Neural progenitor cell (in vitro differentiated cells): Measurements from ENCODE around the gene STPG4. TPM values are rescaled to one million over a fixed set of nuclear protein-coding genes. Genes with fewer than 3 reads are reported as not detected.
"Not testable (repeated sequence)": the region's sequence is repeated elsewhere in the genome, so short reads cannot be mapped to it uniquely, and the experiment has no call there.

ENCODE experiments used
- DNase-seq: peaks from one replicate; pipeline ENCODE4 v3.0.0-alpha.2; 2016; ENCODE audit warnings: low spot score
- H2AFZ ChIP-seq: fragments of 200-600 bp; sonication (generic); replicated peaks from 2 replicates; pipeline ENCODE4 v1.6.1; 2016; ENCODE audit warnings: antibody characterized with exemption
- H3F3A ChIP-seq: fragments of 200-600 bp; sonication (generic); 2 replicates; pipeline ENCODE4 v1.6.1; 2016; ENCODE audit warnings: antibody characterized with exemption, low read depth
- H3K27ac ChIP-seq: fragments of 200-600 bp; sonication (generic); 2 replicates; pipeline ENCODE4 v1.5.1; 2016; ENCODE audit warnings: mild to moderate bottlenecking
- H3K27me3 ChIP-seq: fragments of 200-600 bp; sonication (generic); 2 replicates; pipeline ENCODE4 v1.6.1; 2016; ENCODE audit warnings: mild to moderate bottlenecking, moderate library complexity
- H3K36me3 ChIP-seq: fragments of 200-600 bp; sonication (generic); 2 replicates; pipeline ENCODE4 v1.5.1; 2016
- H3K4me1 ChIP-seq: fragments of 200-600 bp; sonication (generic); 2 replicates; pipeline ENCODE4 v1.6.1; 2016; ENCODE audit warnings: mixed run types
- H3K4me2 ChIP-seq: fragments of 200-600 bp; sonication (generic); 2 replicates; pipeline ENCODE4 v1.6.1; 2016
- H3K4me3 ChIP-seq: fragments of 200-600 bp; sonication (generic); 2 replicates; pipeline ENCODE4 v1.5.1; 2016
- H3K79me2 ChIP-seq: fragments of 200-600 bp; sonication (generic); 2 replicates; pipeline ENCODE4 v1.6.1; 2016; ENCODE audit warnings: low read depth
- H3K9ac ChIP-seq: fragments of 200-600 bp; sonication (generic); 2 replicates; pipeline ENCODE4 v1.6.1; 2016
- H3K9me3 ChIP-seq: fragments of 200-600 bp; sonication (generic); 2 replicates; pipeline ENCODE4 v1.5.1; 2016; ENCODE audit warnings: low read depth
- H4K20me1 ChIP-seq: fragments of 200-600 bp; sonication (generic); 2 replicates; pipeline ENCODE4 v1.6.1; 2016; ENCODE audit warnings: low read depth
- H3K27ac Mint-ChIP-seq: 3 replicates; pipeline ENCODE4 v1.8.0; 2021; ENCODE audit warnings: mixed read lengths
- H3K27me3 Mint-ChIP-seq: 2 replicates; pipeline ENCODE4 v1.8.0; 2022; ENCODE audit warnings: low read depth, mild to moderate bottlenecking, inconsistent platforms, moderate library complexity, mixed read lengths; ENCODE audit not compliant: insufficient read depth
- H3K36me3 Mint-ChIP-seq: 3 replicates; pipeline ENCODE4 v1.8.0; 2021; ENCODE audit warnings: mixed read lengths
- H3K4me1 Mint-ChIP-seq: 3 replicates; pipeline ENCODE4 v1.8.0; 2021; ENCODE audit warnings: mixed read lengths
- H3K4me3 Mint-ChIP-seq: 3 replicates; pipeline ENCODE4 v1.8.0; 2021; ENCODE audit warnings: mild to moderate bottlenecking, moderate library complexity, mixed read lengths
- H3K9me3 Mint-ChIP-seq: 3 replicates; pipeline ENCODE4 v1.8.0; 2020; ENCODE audit warnings: mixed read lengths
- EZH2 ChIP-seq: fragments of 200-600 bp; sonication (generic); IDR thresholded peaks from 2 replicates; pipeline ENCODE4 v1.6.1; 2017; ENCODE audit warnings: antibody characterized with exemption, mild to moderate bottlenecking, moderate library complexity
- EZH2phosphoT487 ChIP-seq: fragments of 200-600 bp; sonication (generic); IDR thresholded peaks from 2 replicates; pipeline ENCODE4 v1.6.1; 2017; ENCODE audit warnings: antibody characterized with exemption
- total RNA-seq: library from RNA; depleted of rRNA; stranded (reverse); fragments of >200 nt; gene quantifications from 2 replicates; pipeline ENCODE4 v1.2.3, GENCODE V29; 2015; ENCODE audit warnings: low replicate concordance
- TF ChIP-seq, protein P1 (sequence below): fragments of 200-600 bp; sonication (generic); IDR thresholded peaks from 2 replicates; pipeline ENCODE4 v1.5.1; 2017; ENCODE audit warnings: antibody characterized with exemption, mild to moderate bottlenecking

The STPG4 gene
- total RNA-seq, 1 donor from 2014 or later = not detected

DNA sequence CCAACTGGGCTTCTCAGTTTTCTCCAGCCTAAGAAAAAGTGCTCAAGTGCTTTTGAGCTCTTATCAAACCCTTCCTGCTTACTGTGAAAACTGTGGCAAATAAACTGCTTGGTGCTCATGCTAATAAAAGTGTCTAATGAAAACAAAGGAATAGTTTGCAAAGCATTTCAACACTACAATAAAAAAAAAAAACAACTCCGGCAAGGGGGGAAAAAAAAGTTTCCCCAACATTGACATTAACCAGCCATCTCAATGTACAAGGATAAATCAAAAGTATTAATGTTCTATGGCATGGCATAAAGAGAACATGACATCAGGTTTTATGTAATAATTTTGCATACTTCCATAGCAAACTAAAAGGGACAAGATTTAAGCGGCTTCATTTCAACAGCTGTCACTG, 14.7 kb upstream of the STPG4 start:
- no peaks in the 10 kb centered on the region for H3K9me3 Mint-ChIP-seq
- Histone ChIP-seq H3K9ac (no peak overlapping the region), H3K36me3 (peaks cover 11% of the 10 kb centered on the region), H3K27me3 (no peaks in the 10 kb centered on the region), H4K20me1 (peaks cover 99% of the 10 kb centered on the region), H2AFZ (no peak overlapping the region), H3K9me3 (no peaks in the 10 kb centered on the region), H3F3A (peaks cover 36% of the 10 kb centered on the region), H3K4me3 (no peak overlapping the region), H3K4me1 (peaks cover 28% of the 10 kb centered on the region), H3K79me2 (peaks cover 100% of the 10 kb centered on the region), H3K4me2 (no peak overlapping the region), H3K27ac (no peak overlapping the region)
- H3K4me1 Mint-ChIP-seq = peaks cover 48% of the 10 kb centered on the region
- DNase-seq = no peak
- no peaks in the 10 kb centered on the region for H3K27me3 Mint-ChIP-seq
- H3K4me3 Mint-ChIP-seq = no peak overlapping the region
- peaks cover 26% of the 10 kb centered on the region for H3K36me3 Mint-ChIP-seq
- H3K27ac Mint-ChIP-seq = no peak overlapping the region
- TF ChIP-seq EZH2phosphoT487 (no peak), EZH2 (no peak)
- TF ChIP-seq, protein P1, sequence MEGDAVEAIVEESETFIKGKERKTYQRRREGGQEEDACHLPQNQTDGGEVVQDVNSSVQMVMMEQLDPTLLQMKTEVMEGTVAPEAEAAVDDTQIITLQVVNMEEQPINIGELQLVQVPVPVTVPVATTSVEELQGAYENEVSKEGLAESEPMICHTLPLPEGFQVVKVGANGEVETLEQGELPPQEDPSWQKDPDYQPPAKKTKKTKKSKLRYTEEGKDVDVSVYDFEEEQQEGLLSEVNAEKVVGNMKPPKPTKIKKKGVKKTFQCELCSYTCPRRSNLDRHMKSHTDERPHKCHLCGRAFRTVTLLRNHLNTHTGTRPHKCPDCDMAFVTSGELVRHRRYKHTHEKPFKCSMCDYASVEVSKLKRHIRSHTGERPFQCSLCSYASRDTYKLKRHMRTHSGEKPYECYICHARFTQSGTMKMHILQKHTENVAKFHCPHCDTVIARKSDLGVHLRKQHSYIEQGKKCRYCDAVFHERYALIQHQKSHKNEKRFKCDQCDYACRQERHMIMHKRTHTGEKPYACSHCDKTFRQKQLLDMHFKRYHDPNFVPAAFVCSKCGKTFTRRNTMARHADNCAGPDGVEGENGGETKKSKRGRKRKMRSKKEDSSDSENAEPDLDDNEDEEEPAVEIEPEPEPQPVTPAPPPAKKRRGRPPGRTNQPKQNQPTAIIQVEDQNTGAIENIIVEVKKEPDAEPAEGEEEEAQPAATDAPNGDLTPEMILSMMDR = no peak

DNA sequence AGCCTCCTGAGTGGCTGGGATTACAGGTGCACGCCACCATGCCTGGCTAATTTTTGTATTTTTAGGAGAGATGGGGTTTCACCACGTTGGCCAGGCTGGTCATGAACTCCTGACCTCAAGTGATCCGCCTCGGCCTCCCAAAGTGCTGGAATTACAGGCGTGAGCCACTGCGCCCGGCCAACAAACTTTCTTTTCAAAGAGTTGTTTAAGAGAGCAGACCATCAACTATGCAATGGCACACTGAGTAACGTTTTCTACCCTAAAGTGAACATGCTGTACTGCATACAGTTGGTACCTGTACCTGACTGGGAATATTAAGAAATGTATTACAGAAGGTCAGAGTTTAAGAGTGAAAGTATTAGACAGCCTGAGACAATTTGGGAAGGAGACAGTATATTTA, 13.8 kb upstream of the STPG4 start:
- H3K9ac ChIP-seq, H3K27me3 Mint-ChIP-seq, DNase-seq, H3K9me3 ChIP-seq, H3K4me3 Mint-ChIP-seq, H3K4me2 ChIP-seq, H3K4me3 ChIP-seq, H2AFZ ChIP-seq, H3K27ac ChIP-seq, H3K9me3 Mint-ChIP-seq, H3K27ac Mint-ChIP-seq, H3K27me3 ChIP-seq: not testable (repeated sequence)
- Histone ChIP-seq H3K36me3 (peaks cover 11% of the 10 kb centered on the region), H4K20me1 (peaks cover 96% of the 10 kb centered on the region), H3K79me2 (peaks cover 98% of the 10 kb centered on the region), H3K4me1 (peaks cover 20% of the 10 kb centered on the region), H3F3A (peaks cover 37% of the 10 kb centered on the region)
- Mint-ChIP-seq H3K4me1 (peaks cover 43% of the 10 kb centered on the region), H3K36me3 (peaks cover 28% of the 10 kb centered on the region)

DNA sequence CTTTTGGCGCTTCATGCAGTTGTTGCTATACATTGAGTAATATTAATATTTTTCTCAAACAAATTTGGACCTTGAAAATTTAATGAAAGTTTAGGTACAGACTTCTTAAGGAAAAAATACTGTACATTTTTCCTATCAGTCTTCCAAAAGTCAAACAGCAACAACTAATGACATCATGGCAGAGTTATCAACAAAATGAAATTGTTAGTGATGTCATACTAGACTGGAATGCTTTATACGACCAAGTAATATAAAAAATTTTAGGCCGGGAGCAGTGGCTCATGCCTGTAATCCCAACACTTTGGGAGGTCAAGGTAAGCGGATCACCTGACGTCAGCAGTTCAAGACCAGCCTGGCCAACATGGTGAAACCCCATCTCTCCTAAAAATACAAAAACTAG, 12.0 kb upstream of the STPG4 start:
- Histone ChIP-seq H4K20me1 (peaks cover 96% of the 10 kb centered on the region), H3K4me1 (peaks cover 4% of the 10 kb centered on the region), H3K27me3 (no peaks in the 10 kb centered on the region), H3K79me2 (peaks cover 98% of the 10 kb centered on the region), H3K9me3 (no peaks in the 10 kb centered on the region), H2AFZ (no peak overlapping the region), H3K4me3 (no peak overlapping the region), H3K9ac (no peak overlapping the region), H3K27ac (no peak overlapping the region), H3K4me2 (no peak overlapping the region), H3K36me3 (peaks cover 20% of the 10 kb centered on the region), H3F3A (peaks cover 53% of the 10 kb centered on the region)
- Mint-ChIP-seq H3K36me3 (peaks cover 39% of the 10 kb centered on the region), H3K4me3 (no peak overlapping the region), H3K9me3 (no peaks in the 10 kb centered on the region), H3K27me3 (no peaks in the 10 kb centered on the region), H3K27ac (no peak overlapping the region), H3K4me1 (peaks cover 29% of the 10 kb centered on the region)
- TF ChIP-seq, protein P1 = no peak
- TF ChIP-seq EZH2phosphoT487 (no peak), EZH2 (no peak)
- DNase-seq = no peak

DNA sequence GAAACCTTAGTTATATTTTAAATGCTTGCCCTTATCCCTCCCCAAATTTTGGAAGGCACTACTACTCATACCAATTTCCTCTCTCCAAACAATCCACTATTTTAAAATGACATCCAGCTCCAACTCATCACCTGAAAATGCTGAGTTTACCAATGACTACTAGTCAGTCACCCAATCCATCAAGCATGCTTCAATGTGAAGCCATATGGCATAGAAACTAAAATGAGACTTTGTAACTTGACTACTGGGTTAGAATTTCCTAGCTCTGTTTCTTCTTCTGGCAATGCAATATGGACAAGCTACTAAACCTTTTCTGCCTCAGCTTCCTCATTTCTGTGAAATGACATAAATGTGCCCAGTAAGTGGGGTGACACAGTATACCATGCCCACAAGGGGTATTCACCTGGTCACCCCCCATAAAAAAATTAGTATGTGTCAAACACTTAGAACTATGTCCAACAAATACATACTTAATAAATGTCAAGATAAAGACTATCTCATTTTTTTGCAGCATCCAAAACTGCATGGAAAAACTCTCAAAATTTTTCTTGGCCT, 10.0 kb upstream of the STPG4 start:
- Mint-ChIP-seq H3K27me3 (no peaks in the 10 kb centered on the region), H3K4me3 (no peak overlapping the region), H3K4me1 (peaks cover 10% of the 10 kb centered on the region), H3K36me3 (peaks cover 53% of the 10 kb centered on the region), H3K27ac (no peak overlapping the region), H3K9me3 (no peaks in the 10 kb centered on the region)
- H3K79me2 ChIP-seq = peaks cover 96% of the 10 kb centered on the region
- H3K4me1 ChIP-seq = no peaks in the 10 kb centered on the region
- H3K4me2 ChIP-seq = no peak overlapping the region
- no peaks in the 10 kb centered on the region for H3K9me3 ChIP-seq
- H3F3A ChIP-seq = peaks cover 67% of the 10 kb centered on the region
- no peak overlapping the region for H3K4me3 ChIP-seq
- TF ChIP-seq EZH2 (no peak), EZH2phosphoT487 (no peak)
- TF ChIP-seq, protein P1 = no peak
- H2AFZ ChIP-seq = no peak overlapping the region
- no peaks in the 10 kb centered on the region for H3K27me3 ChIP-seq
- no peak overlapping the region for H3K9ac ChIP-seq
- H4K20me1 ChIP-seq = peaks cover 94% of the 10 kb centered on the region
- DNase-seq = no peak
- H3K27ac ChIP-seq = no peak overlapping the region
- peaks cover 35% of the 10 kb centered on the region for H3K36me3 ChIP-seq
